Measurements from ENCODE around the gene NEDD4L. TPM values are rescaled to one million over a fixed set of nuclear protein-coding genes. Genes with fewer than 3 reads are reported as not detected.

Gene NEDD4L
- total and polyA plus RNA-seq, 2 experiments from 2014 or later, result 36.2 to 72.3 TPM

GRCh38 chr18:58113337-58113736 lies 69.3 kb downstream of the NEDD4L start:
- DNase-seq (ENCODE audit: low spot score) (no peak), ATAC-seq (peak; percentile 29)
- Mint-ChIP-seq H3K4me1 (peaks cover 51% of the 10 kb centered on the region), H3K27ac (peak overlapping the region; percentile 45), H3K27me3 (ENCODE audit: insufficient read depth, low read depth, poor library complexity) (peaks cover 1% of the 10 kb centered on the region), H3K9me3 (no peaks in the 10 kb centered on the region), H3K4me3 (no peak overlapping the region), H3K36me3 (ENCODE audit: low read depth) (no peaks in the 10 kb centered on the region)
- H4K20me1 ChIP-seq (replicated peaks; ENCODE audit: insufficient read depth), result peaks cover 30% of the 10 kb centered on the region
- H3K36me3 ChIP-seq (ENCODE audit: insufficient read depth), result no peaks in the 10 kb centered on the region
- no peaks in the 10 kb centered on the region for H3K27me3 ChIP-seq (ENCODE audit: insufficient read depth)
- H3K4me3 ChIP-seq, result no peak overlapping the region
- H3K79me2 ChIP-seq (replicated peaks; ENCODE audit: insufficient read depth), result peaks cover 92% of the 10 kb centered on the region
- TF ChIP-seq NANOG (IDR thresholded peaks at IDR 0.05; ENCODE audit: borderline replicate concordance), result no peak
- TF ChIP-seq ZNF462 (CRISPR knock-in tag; IDR thresholded peaks at IDR 0.05), result no peak
- TF ChIP-seq ZNF114 (CRISPR knock-in tag; IDR thresholded peaks at IDR 0.05), result no peak
- TF ChIP-seq POLR2AphosphoS5 (IDR thresholded peaks at IDR 0.05; ENCODE audit: low read depth), result no peak
- no peak for TF ChIP-seq EZH2 (IDR thresholded peaks at IDR 0.05; ENCODE audit: low read depth, unreplicated experiment)
- no peak for TF ChIP-seq EZH2phosphoT487 (IDR thresholded peaks at IDR 0.05; ENCODE audit: unreplicated experiment)
- no peak for TF ChIP-seq JUNB (IDR thresholded peaks at IDR 0.05; ENCODE audit: unreplicated experiment)
- H3F3A ChIP-seq (replicated peaks; ENCODE audit: low read depth), result no peaks in the 10 kb centered on the region
- H2AFZ ChIP-seq, result no peak overlapping the region
- H3K9me2 ChIP-seq (ENCODE audit: insufficient read depth), result no peaks in the 10 kb centered on the region
- H3K4me1 ChIP-seq (ENCODE audit: insufficient read depth), result peaks cover 27% of the 10 kb centered on the region
- no peak overlapping the region for H3K4me2 ChIP-seq
- no peak overlapping the region for H3K27ac ChIP-seq (ENCODE audit: low read depth)

GRCh38 chr18:58114766-58115165 lies 70.7 kb downstream of the NEDD4L start:
- Mint-ChIP-seq H3K9me3 (no peaks in the 10 kb centered on the region), H3K27ac (no peak overlapping the region), H3K27me3 (ENCODE audit: insufficient read depth, low read depth, poor library complexity) (peaks cover 1% of the 10 kb centered on the region), H3K4me3 (no peak overlapping the region), H3K36me3 (ENCODE audit: low read depth) (no peaks in the 10 kb centered on the region), H3K4me1 (peaks cover 54% of the 10 kb centered on the region)
- Histone ChIP-seq H3F3A (replicated peaks; ENCODE audit: low read depth) (no peaks in the 10 kb centered on the region), H4K20me1 (replicated peaks; ENCODE audit: insufficient read depth) (peaks cover 23% of the 10 kb centered on the region), H3K4me2 (no peak overlapping the region), H3K36me3 (ENCODE audit: insufficient read depth) (no peaks in the 10 kb centered on the region), H2AFZ (no peak overlapping the region), H3K27me3 (ENCODE audit: insufficient read depth) (no peaks in the 10 kb centered on the region), H3K4me3 (no peak overlapping the region), H3K9me2 (ENCODE audit: insufficient read depth) (no peaks in the 10 kb centered on the region), H3K27ac (ENCODE audit: low read depth) (no peak overlapping the region), H3K79me2 (replicated peaks; ENCODE audit: insufficient read depth) (peaks cover 90% of the 10 kb centered on the region), H3K4me1 (ENCODE audit: insufficient read depth) (peaks cover 27% of the 10 kb centered on the region)
- no peak for ATAC-seq
- DNase-seq (ENCODE audit: low spot score), result no peak
- TF ChIP-seq ZNF462 (CRISPR knock-in tag; IDR thresholded peaks at IDR 0.05) (no peak), CREB1 (CRISPR knock-in tag; IDR thresholded peaks at IDR 0.05; ENCODE audit: low read depth) (no peak)
